Measurements from ENCODE around the gene ATP6V1G2.
A peak's percentile ranks its signal among the peaks of the same experiment; 100 is the strongest.

Gene ATP6V1G2

DNA sequence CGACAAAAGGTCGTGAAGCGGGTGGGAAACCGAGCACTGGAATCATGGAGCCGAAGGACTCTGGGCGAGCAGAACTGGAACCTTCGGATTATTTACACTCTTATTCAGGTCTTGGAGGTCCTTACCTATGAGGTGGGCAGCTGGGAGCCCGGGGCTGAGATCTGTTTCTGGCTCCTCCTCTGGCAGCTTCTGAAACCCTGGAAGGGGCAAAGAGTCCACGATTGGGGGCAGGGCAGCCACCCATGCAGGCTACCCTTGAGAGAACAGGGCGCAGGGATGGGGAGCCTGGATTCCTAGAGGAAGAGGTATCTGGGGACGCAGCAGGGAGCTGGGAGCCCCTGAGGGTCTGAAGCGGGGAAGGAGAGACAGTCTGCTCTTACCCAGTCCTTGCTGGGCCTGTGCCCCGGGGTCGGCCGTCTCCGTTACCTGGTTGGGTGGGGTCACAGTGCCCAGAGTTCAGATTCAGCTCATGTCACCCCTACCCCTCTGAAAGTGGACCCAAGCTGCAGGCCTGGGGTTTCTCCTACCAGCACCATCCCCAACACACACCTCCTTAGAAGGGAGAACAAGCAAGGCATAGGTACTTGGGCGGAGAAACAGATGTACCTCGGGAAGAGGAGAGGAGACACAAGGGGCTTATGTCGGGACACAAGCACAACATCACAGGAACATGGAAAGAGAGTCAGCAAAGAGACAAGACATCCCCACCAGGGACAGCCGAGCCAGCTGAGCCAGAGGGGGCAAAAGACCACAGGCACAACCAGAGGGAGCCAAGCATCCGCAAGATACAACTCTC is 35.2 kb upstream of the ATP6V1G2 start:
- H3K27ac ChIP-seq (ENCODE audit: insufficient read depth, low read depth, low read length, poor library complexity, severe bottlenecking) = no peak overlapping the region
- peaks cover 21% of the 10 kb centered on the region for H3K27me3 ChIP-seq (ENCODE audit: control insufficient read depth, insufficient read depth, low read length, poor library complexity, severe bottlenecking)
- no peaks in the 10 kb centered on the region for H3K36me3 ChIP-seq (ENCODE audit: control insufficient read depth, insufficient read depth, low read length)
- WGBS, 2 experiments = 32 to 33% methylated on average over 21 of the region's 21 CpGs
- H3K4me1 ChIP-seq (ENCODE audit: control insufficient read depth, insufficient read depth, low read length) = peaks cover 6% of the 10 kb centered on the region
- peak overlapping the region; percentile 71 for H3K4me3 ChIP-seq (ENCODE audit: insufficient read depth, low read depth, low read length)
- no peaks in the 10 kb centered on the region for H3K9me3 ChIP-seq (ENCODE audit: control insufficient read depth, low read length)

DNA sequence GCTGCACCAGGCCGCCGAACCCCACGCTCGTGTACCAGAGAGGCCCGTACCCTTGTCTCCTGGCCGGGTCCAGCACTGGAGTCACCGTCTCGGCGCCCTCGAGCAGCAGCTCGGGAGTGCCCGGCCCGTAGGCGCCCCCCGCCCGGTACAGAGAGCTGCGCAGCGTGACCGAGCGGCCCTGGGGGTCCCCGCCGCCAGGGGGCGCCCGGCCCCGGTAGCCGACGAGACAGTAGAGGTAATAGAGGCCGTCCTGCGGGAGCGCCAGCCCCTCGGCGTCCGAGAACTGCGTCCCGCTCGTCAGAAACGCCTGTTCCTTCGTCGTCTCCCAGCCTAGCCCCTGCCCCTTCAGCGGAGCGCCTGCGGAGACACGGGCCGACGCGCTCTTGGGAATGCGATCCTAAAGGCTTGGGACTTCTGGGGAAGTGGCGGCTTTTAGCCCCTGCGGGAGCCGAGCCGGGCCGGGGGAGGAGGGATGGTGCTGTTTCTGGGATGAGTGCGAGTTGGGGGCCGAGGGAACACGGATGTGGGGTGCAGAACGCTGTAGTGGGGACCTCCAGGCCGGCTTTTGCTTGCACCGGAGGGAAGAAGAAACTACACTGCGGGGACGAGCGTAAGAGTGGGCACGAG is 34.5 kb upstream of the ATP6V1G2 start:
- no peak overlapping the region for H3K27ac ChIP-seq (ENCODE audit: insufficient read depth, low read depth, low read length, poor library complexity, severe bottlenecking)
- peaks cover 21% of the 10 kb centered on the region for H3K27me3 ChIP-seq (ENCODE audit: control insufficient read depth, insufficient read depth, low read length, poor library complexity, severe bottlenecking)
- H3K9me3 ChIP-seq (ENCODE audit: control insufficient read depth, low read length) = no peaks in the 10 kb centered on the region
- peaks cover 6% of the 10 kb centered on the region for H3K4me1 ChIP-seq (ENCODE audit: control insufficient read depth, insufficient read depth, low read length)
- 1 to 2% methylated on average over 62 of the region's 62 CpGs for WGBS, 2 experiments
- no peaks in the 10 kb centered on the region for H3K36me3 ChIP-seq (ENCODE audit: control insufficient read depth, insufficient read depth, low read length)
- peak overlapping the region; percentile 71 for H3K4me3 ChIP-seq (ENCODE audit: insufficient read depth, low read depth, low read length)

DNA sequence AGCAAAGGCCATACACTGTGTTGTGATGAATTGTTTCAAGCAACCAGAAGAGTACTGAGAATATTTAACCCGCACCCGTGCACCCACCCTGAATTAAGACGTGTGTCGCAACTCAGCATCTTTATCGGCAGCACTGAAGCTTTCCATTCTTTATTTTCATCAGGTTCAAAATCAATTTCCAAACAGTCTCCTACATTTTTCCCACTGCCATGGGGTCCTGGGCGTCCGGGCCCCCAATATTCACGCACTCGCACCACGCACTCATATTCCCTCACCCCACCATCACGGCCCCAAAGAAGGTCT is 34.0 kb upstream of the ATP6V1G2 start:
- peaks cover 6% of the 10 kb centered on the region for H3K4me1 ChIP-seq (ENCODE audit: control insufficient read depth, insufficient read depth, low read length)
- H3K9me3 ChIP-seq (ENCODE audit: control insufficient read depth, low read length) = no peaks in the 10 kb centered on the region
- peaks cover 21% of the 10 kb centered on the region for H3K27me3 ChIP-seq (ENCODE audit: control insufficient read depth, insufficient read depth, low read length, poor library complexity, severe bottlenecking)
- no peaks in the 10 kb centered on the region for H3K36me3 ChIP-seq (ENCODE audit: control insufficient read depth, insufficient read depth, low read length)
- 68 to 70% methylated on average over 11 of the region's 11 CpGs for WGBS, 2 experiments
- no peak overlapping the region for H3K27ac ChIP-seq (ENCODE audit: insufficient read depth, low read depth, low read length, poor library complexity, severe bottlenecking)
- H3K4me3 ChIP-seq (ENCODE audit: insufficient read depth, low read depth, low read length) = peak overlapping the region; percentile 71

DNA sequence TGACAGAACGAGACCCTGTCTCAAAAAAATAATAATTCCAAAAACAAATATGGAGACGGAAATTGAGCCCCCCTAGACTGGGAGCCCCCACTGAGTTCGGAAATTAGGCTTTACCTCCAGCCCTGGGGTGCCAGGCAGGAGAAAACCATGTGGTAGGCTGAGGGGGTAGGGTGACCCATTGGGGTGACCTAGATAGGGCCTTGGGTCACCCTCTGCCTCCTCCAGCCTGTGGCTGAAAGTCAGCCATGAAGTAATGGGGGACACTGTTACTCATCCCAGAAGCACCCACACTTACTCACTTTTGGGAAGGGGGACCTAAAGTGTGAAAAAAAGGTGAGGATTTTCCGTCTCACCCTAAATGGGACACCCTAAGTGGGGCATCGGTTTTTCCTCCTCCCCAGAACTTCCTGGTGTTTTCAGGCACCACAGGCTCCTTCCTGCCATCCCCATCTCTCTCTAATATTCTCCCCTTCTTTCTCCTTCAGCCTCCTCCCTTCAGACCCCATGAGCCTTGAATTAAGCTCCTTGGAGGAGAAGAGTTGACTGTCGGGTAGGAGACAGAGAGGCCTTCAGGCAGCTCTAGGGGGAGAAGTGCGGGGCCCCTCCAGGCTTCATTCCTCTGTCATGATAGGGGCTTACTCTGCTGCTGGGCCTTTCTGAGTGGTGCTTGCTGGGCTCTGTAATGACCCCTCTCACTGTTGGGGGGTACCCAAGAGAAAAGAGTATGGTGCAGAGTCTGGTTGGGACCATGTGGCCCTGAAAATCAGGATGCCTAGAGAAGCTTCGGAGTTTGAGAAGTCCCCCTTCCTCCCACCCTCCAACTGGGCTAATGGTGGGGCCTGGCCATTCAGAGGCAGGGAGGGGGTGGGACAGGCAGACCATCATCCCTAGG is 33.4 kb upstream of the ATP6V1G2 start:
- no peak overlapping the region for H3K4me3 ChIP-seq (ENCODE audit: insufficient read depth, low read depth, low read length)
- WGBS, 2 experiments = 88 to 92% methylated on average over 7 to 8 of the region's 8 CpGs

DNA sequence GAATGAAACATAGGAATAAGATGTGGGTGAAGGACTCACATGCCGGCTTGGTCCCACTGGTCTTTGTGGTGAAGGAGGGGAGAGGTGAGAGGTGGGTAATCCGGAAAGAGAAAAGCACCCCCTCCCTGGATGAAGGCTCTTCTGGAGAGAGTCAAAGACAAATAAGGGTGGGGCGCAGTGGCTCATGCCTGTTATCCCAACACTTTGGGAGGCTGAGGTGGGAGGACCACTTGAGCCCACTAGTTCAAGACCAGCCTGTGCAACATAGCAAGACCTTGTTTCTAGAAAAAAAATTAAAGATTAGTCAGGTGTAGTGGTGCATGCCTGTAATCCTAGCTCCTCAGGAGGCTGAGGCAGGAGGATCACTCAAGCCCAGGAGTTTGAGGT is 32.7 kb upstream of the ATP6V1G2 start:
- Histone ChIP-seq H3K27ac (ENCODE audit: insufficient read depth, low read depth, low read length, poor library complexity, severe bottlenecking) (no peak overlapping the region), H3K4me1 (ENCODE audit: control insufficient read depth, insufficient read depth, low read length) (peaks cover 6% of the 10 kb centered on the region), H3K9me3 (ENCODE audit: control insufficient read depth, low read length) (no peaks in the 10 kb centered on the region), H3K27me3 (ENCODE audit: control insufficient read depth, insufficient read depth, low read length, poor library complexity, severe bottlenecking) (peaks cover 21% of the 10 kb centered on the region), H3K36me3 (ENCODE audit: control insufficient read depth, insufficient read depth, low read length) (no peaks in the 10 kb centered on the region), H3K4me3 (ENCODE audit: insufficient read depth, low read depth, low read length) (no peak overlapping the region)
- WGBS, 2 experiments = 92 to 94% methylated on average over 3 of the region's 3 CpGs

More for the DNA sequence above, 33.4 kb upstream of the ATP6V1G2 start:
- H3K27me3 ChIP-seq (ENCODE audit: control insufficient read depth, insufficient read depth, low read length, poor library complexity, severe bottlenecking) = peaks cover 21% of the 10 kb centered on the region
- H3K36me3 ChIP-seq (ENCODE audit: control insufficient read depth, insufficient read depth, low read length) = no peaks in the 10 kb centered on the region
- peaks cover 6% of the 10 kb centered on the region for H3K4me1 ChIP-seq (ENCODE audit: control insufficient read depth, insufficient read depth, low read length)
- no peak overlapping the region for H3K27ac ChIP-seq (ENCODE audit: insufficient read depth, low read depth, low read length, poor library complexity, severe bottlenecking)
- no peaks in the 10 kb centered on the region for H3K9me3 ChIP-seq (ENCODE audit: control insufficient read depth, low read length)

DNA sequence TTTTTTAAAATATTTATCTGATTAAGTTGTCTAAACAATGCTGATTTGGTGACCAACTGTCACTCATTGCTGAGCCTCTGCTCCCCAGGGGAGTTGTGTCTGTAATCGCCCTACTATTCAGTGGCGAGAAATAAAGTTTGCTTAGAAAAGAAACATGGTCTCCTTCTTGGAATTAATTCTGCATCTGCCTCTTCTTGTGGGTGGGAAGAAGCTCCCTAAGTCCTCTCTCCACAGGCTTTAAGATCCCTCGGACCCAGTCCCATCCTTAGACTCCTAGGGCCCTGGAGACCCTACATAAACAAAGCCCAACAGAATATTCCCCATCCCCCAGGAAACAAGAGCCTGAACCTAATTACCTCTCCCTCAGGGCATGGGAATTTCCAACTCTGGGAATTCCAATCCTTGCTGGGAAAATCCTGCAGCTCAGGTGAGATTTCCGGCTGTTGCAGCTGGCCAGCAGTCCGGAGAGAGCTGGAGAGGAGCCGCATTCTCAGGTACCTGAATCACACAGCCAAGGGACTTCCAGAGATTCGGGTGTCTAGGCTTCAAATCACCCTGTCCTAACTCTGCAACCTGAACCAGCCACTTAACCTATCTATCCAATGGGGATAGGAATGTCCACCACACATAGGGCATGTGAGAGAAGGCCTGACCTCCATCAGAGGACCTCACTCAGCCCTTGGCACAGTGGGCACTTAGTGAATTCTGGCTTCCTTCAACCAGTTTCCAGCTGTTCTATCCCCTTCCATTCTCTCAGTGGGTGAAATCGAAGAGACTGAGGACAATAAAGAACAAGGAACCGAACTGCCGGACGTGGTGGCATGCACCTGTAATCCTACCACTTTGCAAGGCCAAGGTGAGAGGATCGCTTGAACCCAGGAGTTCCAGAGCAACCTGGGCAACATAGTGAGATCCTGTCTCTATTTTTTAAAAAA is 32.0 kb upstream of the ATP6V1G2 start:
- 86 to 89% methylated on average over 12 of the region's 12 CpGs for WGBS, 2 experiments
- Histone ChIP-seq H3K27ac (ENCODE audit: insufficient read depth, low read depth, low read length, poor library complexity, severe bottlenecking) (no peak overlapping the region), H3K4me1 (ENCODE audit: control insufficient read depth, insufficient read depth, low read length) (peaks cover 6% of the 10 kb centered on the region)

DNA sequence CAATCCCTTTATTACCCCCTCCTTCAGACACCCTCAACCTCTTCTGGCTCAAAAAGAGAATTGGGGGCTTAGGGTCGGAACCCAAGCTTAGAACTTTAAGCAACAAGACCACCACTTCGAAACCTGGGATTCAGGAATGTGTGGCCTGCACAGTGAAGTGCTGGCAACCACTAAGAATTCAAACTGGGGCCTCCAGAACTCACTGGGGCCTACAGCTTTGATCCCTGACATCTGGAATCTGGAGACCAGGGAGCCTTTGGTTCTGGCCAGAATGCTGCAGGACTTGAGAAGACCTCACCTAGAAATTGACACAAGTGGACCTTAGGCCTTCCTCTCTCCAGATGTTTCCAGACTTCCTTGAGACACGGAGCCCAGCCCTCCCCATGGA is 31.2 kb upstream of the ATP6V1G2 start:
- Histone ChIP-seq H3K9me3 (ENCODE audit: control insufficient read depth, low read length) (no peaks in the 10 kb centered on the region), H3K27me3 (ENCODE audit: control insufficient read depth, insufficient read depth, low read length, poor library complexity, severe bottlenecking) (peaks cover 21% of the 10 kb centered on the region), H3K27ac (ENCODE audit: insufficient read depth, low read depth, low read length, poor library complexity, severe bottlenecking) (no peak overlapping the region), H3K4me1 (ENCODE audit: control insufficient read depth, insufficient read depth, low read length) (peaks cover 6% of the 10 kb centered on the region), H3K36me3 (ENCODE audit: control insufficient read depth, insufficient read depth, low read length) (no peaks in the 10 kb centered on the region), H3K4me3 (ENCODE audit: insufficient read depth, low read depth, low read length) (no peak overlapping the region)
- WGBS, 2 experiments = 92 to 97% methylated on average over 3 of the region's 3 CpGs

More for the DNA sequence above, 32.0 kb upstream of the ATP6V1G2 start:
- H3K4me3 ChIP-seq (ENCODE audit: insufficient read depth, low read depth, low read length) = no peak overlapping the region
- no peaks in the 10 kb centered on the region for H3K9me3 ChIP-seq (ENCODE audit: control insufficient read depth, low read length)
- H3K36me3 ChIP-seq (ENCODE audit: control insufficient read depth, insufficient read depth, low read length) = no peaks in the 10 kb centered on the region
- H3K27me3 ChIP-seq (ENCODE audit: control insufficient read depth, insufficient read depth, low read length, poor library complexity, severe bottlenecking) = peaks cover 21% of the 10 kb centered on the region

DNA sequence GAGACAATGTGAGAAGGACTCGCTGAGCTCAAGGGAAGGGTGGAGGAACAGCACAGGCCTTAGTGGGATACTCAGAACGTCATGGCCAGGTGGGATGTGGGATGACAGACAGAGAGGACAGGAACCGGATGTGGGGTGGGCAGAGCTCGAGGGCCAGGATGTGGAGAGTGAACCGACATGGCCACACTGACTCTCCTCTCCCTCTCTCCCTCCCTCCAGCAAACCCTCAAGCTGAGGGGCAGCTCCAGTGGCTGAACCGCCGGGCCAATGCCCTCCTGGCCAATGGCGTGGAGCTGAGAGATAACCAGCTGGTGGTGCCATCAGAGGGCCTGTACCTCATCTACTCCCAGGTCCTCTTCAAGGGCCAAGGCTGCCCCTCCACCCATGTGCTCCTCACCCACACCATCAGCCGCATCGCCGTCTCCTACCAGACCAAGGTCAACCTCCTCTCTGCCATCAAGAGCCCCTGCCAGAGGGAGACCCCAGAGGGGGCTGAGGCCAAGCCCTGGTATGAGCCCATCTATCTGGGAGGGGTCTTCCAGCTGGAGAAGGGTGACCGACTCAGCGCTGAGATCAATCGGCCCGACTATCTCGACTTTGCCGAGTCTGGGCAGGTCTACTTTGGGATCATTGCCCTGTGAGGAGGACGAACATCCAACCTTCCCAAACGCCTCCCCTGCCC is 30.6 kb upstream of the ATP6V1G2 start:
- H3K9me3 ChIP-seq (ENCODE audit: control insufficient read depth, low read length) = no peaks in the 10 kb centered on the region
- H3K27ac ChIP-seq (ENCODE audit: insufficient read depth, low read depth, low read length, poor library complexity, severe bottlenecking) = no peak overlapping the region
- H3K4me1 ChIP-seq (ENCODE audit: control insufficient read depth, insufficient read depth, low read length) = peaks cover 6% of the 10 kb centered on the region
- peaks cover 16% of the 10 kb centered on the region for H3K27me3 ChIP-seq (ENCODE audit: control insufficient read depth, insufficient read depth, low read length, poor library complexity, severe bottlenecking)
- 95% methylated on average over 19 of the region's 19 CpGs for WGBS, 2 experiments
- no peaks in the 10 kb centered on the region for H3K36me3 ChIP-seq (ENCODE audit: control insufficient read depth, insufficient read depth, low read length)
- no peak overlapping the region for H3K4me3 ChIP-seq (ENCODE audit: insufficient read depth, low read depth, low read length)

DNA sequence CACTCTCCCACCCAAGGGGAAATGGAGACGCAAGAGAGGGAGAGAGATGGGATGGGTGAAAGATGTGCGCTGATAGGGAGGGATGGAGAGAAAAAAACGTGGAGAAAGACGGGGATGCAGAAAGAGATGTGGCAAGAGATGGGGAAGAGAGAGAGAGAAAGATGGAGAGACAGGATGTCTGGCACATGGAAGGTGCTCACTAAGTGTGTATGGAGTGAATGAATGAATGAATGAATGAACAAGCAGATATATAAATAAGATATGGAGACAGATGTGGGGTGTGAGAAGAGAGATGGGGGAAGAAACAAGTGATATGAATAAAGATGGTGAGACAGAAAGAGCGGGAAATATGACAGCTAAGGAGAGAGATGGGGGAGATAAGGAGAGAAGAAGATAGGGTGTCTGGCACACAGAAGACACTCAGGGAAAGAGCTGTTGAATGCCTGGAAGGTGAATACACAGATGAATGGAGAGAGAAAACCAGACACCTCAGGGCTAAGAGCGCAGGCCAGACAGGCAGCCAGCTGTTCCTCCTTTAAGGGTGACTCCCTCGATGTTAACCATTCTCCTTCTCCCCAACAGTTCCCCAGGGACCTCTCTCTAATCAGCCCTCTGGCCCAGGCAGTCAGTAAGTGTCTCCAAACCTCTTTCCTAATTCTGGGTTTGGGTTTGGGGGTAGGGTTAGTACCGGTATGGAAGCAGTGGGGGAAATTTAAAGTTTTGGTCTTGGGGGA is 29.7 kb upstream of the ATP6V1G2 start:
- 88 to 89% methylated on average over 8 of the region's 8 CpGs for WGBS, 2 experiments
- Histone ChIP-seq H3K27me3 (ENCODE audit: control insufficient read depth, insufficient read depth, low read length, poor library complexity, severe bottlenecking) (peaks cover 7% of the 10 kb centered on the region), H3K4me3 (ENCODE audit: insufficient read depth, low read depth, low read length) (no peak overlapping the region), H3K36me3 (ENCODE audit: control insufficient read depth, insufficient read depth, low read length) (no peaks in the 10 kb centered on the region), H3K27ac (ENCODE audit: insufficient read depth, low read depth, low read length, poor library complexity, severe bottlenecking) (no peak overlapping the region), H3K4me1 (ENCODE audit: control insufficient read depth, insufficient read depth, low read length) (peaks cover 6% of the 10 kb centered on the region), H3K9me3 (ENCODE audit: control insufficient read depth, low read length) (no peaks in the 10 kb centered on the region)

Measured in ectodermal cell (in vitro differentiated cells).